NCI-H345 (cell line): Measurements from ENCODE around the gene TNFRSF19.
"Not testable (repeated sequence)": the region's sequence is repeated elsewhere in the genome, so short reads cannot be mapped to it uniquely, and the experiment has no call there.

Source experiments
- DNase-seq: peaks from one replicate; lab custom pipeline; 2025; lab: John Stamatoyannopoulos, UW

Gene TNFRSF19

GRCh38 chr13:23654111-23655110, 84.2 kb downstream of the TNFRSF19 start:
- DNase-seq: no peak

- DNase-seq: no peak
Observed at GRCh38 chr13:23655321-23655720, 85.1 kb downstream of the TNFRSF19 start.

GRCh38 chr13:23656637-23657371, 86.6 kb downstream of the TNFRSF19 start:
- DNase-seq: peak; percentile 2

GRCh38 chr13:23658929-23659541, 88.8 kb downstream of the TNFRSF19 start:
- DNase-seq: no peak

GRCh38 chr13:23660249-23660648, 90.0 kb downstream of the TNFRSF19 start:
- no peak for DNase-seq

GRCh38 chr13:23666582-23666981, 96.4 kb downstream of the TNFRSF19 start:
- no peak for DNase-seq

- no peak for DNase-seq
Observed at GRCh38 chr13:23667750-23668149, 97.5 kb downstream of the TNFRSF19 start.

GRCh38 chr13:23668562-23668961, 98.3 kb downstream of the TNFRSF19 start:
- no peak for DNase-seq

GRCh38 chr13:23670793-23671192, 100.6 kb downstream of the TNFRSF19 start:
- no peak for DNase-seq

- DNase-seq: no peak
Observed at GRCh38 chr13:23671377-23671776, 101.2 kb downstream of the TNFRSF19 start.

- DNase-seq: no peak
Observed at GRCh38 chr13:23671897-23672296, 101.7 kb downstream of the TNFRSF19 start.

GRCh38 chr13:23672616-23673015, 102.4 kb downstream of the TNFRSF19 start:
- DNase-seq: no peak

GRCh38 chr13:23673354-23673753, 103.1 kb downstream of the TNFRSF19 start:
- no peak for DNase-seq

GRCh38 chr13:23673867-23674605, 103.8 kb downstream of the TNFRSF19 start:
- DNase-seq: no peak

GRCh38 chr13:23674795-23675640, 104.8 kb downstream of the TNFRSF19 start:
- no peak for DNase-seq

GRCh38 chr13:23677679-23678288, 107.6 kb downstream of the TNFRSF19 start:
- not testable (repeated sequence) for DNase-seq

- no peak for DNase-seq
Observed at GRCh38 chr13:23678795-23679194, 108.6 kb downstream of the TNFRSF19 start.

- DNase-seq: no peak
Observed at GRCh38 chr13:23679220-23679619, 109.0 kb downstream of the TNFRSF19 start.

- no peak for DNase-seq
Observed at GRCh38 chr13:23680845-23681669, 110.8 kb downstream of the TNFRSF19 start.
